DMS53 treated with DMSO at 0.1 percent for 48 hours (cell line): ENCODE results near the gene SFT2D2.
"Not testable (repeated sequence)": the region's sequence is repeated elsewhere in the genome, so short reads cannot be mapped to it uniquely, and the experiment has no call there.

Experiments
- DNase-seq: peaks from one replicate; lab custom pipeline; 2025; ENCODE audit not compliant: unreplicated experiment; lab: John Stamatoyannopoulos, UW

SFT2D2 gene

DNA sequence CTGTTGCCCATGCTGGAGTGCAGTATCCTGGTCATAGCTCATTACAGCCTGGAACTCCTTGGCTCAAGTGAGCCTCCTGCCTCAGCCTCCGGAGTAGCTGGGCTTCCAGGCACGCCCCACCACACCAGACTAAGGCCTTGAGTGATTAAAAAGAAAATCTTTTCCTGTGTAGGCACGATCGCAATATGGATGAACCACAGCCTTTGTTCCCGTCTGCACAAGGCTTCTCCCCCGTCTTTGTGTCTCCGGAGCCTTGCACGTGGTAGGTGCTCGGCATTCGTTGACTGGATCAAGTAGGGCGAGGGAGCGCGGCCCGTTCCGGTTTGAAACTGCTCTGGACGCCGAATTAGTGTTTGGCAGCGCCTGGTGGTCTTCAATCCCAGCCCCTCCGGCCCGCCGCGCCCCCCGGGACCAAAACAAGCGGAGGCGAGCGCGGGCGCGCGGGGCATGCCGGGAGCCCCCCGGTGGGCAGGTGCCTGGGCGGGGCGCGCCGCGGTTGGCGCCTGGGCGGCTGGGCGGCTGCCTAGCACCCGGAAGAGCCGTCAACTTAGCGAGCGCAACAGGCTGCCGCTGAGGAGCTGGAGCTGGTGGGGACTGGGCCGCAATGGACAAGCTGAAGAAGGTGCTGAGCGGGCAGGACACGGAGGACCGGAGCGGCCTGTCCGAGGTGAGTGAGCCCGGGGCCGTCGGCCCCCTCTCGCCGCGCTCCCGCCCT, at the start of gene SFT2D2:
Gene SFT2D2, plus strand, starts transcription at position 529 of the 715 bp plus-strand sequence. Its CDS starts 76 bp downstream, at position 605.
- DNase-seq = peak; percentile 73

- DNase-seq = no peak
Measured at GRCh38 chr1:168178227-168178637, 47.6 kb upstream of the SFT2D2 start.

DNA sequence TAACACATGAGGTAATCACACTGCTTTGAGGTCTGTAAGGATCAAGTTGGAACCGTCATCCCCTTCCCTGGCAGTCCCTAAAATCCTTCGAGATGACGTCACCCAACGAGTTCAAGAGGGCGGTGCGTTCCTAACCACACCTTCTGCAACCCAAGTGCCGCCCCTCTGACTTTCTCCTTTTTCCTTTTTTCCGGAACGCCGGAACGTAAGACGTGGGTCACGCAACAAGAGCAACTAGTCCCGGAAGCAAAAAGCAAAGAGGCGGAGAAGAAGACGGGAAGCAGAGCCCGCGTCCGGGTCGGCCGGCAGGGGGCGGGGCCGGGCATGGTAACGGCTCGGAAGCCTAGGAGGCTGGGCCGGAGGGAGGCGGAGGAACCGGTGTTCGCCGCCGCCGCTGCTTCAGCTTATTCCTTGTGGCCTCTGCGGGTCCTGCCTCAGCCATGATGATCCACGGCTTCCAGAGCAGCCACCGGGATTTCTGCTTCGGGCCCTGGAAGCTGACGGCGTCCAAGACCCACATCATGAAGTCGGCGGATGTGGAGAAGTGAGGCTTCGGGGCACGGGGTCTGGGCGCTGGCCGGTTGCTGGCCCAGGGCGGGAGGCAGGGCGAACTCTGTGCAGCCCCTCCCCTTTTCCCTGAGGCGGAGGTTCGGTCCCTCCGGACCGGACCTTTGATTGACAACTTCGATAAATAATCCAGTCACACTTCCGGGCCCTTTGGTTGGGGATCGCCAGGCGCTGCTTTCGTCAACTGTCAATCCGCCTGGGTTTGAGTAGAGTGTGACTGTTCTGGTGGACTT, 47.0 kb upstream of the SFT2D2 start, which contains the start of gene TIPRL:
Gene TIPRL, plus strand, starts transcription at position 325 of the 800 bp plus-strand sequence. Its CDS starts 116 bp downstream, at position 441.
- peak; percentile 95 for DNase-seq

DNA sequence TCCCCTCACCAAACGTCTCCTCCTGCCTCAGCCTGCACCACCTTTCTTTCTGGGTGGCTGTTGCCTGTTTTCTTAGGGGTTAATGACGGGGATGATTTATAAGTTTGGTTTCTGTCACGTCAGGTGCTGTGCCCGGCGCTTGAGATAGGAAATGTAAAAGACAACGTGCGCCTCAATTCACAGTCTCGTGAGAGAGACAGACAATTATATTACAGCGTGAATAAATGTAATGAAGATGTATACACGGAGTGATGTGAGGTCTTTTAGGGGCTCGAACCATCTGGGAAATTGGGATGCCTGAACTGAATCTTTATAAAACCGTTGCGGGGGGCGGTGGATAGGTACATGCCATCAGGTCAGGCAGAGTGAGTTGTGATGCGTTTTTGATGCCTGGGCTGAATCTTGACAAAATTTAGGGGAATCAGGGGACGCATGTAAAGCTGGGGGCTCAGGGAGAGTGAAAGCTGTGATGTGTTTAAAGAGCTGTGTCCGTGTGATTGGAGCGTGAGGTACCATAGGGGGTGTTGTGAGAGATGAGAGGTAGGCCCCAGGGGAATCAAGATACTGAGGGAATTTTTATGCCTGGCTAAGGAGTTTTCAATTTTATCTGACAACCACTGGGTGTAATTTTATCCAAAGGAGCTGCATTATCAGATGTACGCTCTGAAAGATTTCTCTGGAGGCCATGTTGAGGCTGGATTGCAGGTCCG, 46.2 kb upstream of the SFT2D2 start:
- no peak for DNase-seq

DNA sequence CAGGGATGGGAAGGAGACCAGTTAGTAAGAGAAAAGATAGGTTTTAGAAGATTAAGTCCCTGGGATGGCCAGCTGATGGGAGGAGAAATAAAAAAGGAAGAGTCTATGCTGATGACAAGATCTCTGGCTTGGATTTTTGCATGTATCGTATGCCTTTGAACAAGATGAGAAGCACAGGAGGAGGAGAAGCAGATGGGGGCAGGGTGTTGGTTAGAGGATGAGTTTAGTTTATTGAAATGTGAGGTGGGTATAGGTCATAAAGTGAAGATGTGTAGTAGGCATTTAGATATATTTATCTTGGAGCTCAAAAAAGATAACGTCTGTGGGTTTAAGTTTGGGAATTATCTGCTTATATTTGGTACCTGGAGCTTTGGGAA, 45.7 kb upstream of the SFT2D2 start:
- DNase-seq = no peak

GRCh38 chr1:168181063-168181720, 44.6 kb upstream of the SFT2D2 start:
- not testable (repeated sequence) for DNase-seq

DNA sequence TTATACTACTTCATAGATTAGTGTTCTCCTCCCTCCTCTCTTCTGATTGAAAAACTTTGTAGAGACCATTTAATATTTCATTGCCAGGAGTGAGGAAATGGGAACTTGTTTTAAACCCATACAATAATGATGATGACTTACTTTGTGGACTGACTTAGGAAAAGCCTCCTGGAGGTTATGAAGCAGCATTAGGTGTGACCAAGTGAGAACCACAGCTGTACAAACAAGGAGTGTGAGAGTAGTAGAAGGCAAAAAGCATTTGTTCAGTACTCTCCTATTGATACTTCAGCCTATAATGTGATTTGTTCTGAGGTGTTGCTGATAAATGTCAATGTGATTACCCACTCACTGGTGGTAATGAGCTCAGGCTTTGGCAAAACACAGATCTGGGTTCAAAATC, 38.6 kb upstream of the SFT2D2 start:
- peak; percentile 48 for DNase-seq

- DNase-seq = no peak
Measured at GRCh38 chr1:168190403-168190802, 35.4 kb upstream of the SFT2D2 start.

GRCh38 chr1:168195199-168196135, 30.3 kb upstream of the SFT2D2 start:
- no peak for DNase-seq

- no peak for DNase-seq
Measured at GRCh38 chr1:168199056-168199455, 26.7 kb upstream of the SFT2D2 start.

- no peak for DNase-seq
Measured at GRCh38 chr1:168202941-168203654, 22.7 kb upstream of the SFT2D2 start.

GRCh38 chr1:168206111-168206510, 19.7 kb upstream of the SFT2D2 start:
- DNase-seq = no peak

- not testable (repeated sequence) for DNase-seq
Measured at GRCh38 chr1:168207673-168208072, 18.1 kb upstream of the SFT2D2 start.

GRCh38 chr1:168210312-168210711, 15.5 kb upstream of the SFT2D2 start:
- no peak for DNase-seq

DNA sequence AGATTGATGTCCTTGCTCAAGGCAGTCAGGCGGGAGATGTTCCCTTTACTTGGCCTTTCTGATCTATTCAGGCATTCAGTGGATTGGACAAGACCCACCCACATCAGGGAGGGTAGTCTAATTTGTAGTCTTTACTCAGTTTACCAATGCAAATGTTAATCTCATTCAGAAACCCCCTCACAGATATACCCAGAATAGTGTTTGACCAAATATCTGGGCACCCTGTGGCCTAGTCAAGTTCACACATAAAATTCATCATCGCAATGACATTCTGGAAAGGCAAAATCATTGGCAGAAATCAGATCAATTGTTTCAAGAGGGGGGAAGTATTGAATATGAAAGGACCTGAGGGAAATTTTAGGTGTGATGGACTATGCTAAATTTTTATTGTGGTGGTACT, 12.5 kb upstream of the SFT2D2 start:
- no peak for DNase-seq

DNA sequence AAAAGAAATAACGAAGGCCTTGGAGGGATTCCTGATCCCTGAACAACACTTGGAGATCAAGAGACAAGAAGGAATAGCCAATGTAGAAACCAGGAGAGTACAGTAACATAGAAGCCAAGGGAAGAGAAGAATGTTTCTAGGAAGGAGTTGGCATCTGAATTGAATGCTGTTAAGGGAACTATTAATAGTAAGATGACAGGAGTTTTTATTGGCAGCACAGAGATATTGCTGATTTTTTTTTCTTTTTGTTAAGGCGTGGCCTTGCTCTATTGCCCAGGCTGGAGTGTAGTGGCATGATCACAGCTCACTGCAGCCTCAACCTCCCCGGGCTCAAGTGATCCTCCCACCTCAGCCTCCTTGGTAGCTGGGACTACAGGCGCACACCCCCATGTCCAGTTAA, 9.6 kb upstream of the SFT2D2 start:
- DNase-seq = no peak

- no peak for DNase-seq
Measured at GRCh38 chr1:168217664-168218063, 8.1 kb upstream of the SFT2D2 start.

- DNase-seq = no peak
Measured at GRCh38 chr1:168218658-168219057, 7.1 kb upstream of the SFT2D2 start.

DNA sequence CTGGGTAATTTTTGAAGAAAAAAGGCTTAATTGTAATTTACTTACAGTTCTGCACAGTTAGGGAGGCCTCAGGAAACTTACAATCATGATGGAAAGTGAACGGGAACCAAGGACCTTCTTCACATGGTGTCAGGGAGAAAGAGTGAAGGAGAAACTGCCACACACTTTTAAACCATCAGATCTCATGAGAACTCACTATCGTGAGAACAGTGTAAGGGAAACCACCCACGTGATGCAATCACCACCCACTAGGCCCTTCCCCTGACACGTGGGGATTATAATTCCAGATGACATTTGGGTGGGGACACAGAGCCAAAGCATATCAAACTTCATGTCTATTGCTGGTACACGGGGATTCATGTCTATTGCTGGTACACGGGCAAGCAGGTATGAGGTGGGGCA, 5.3 kb upstream of the SFT2D2 start:
- DNase-seq = no peak
